Mucosa of rectum (tissue), 2 donors: Measurements from ENCODE around the gene C17orf100.
A peak's percentile ranks its signal among the peaks of the same experiment; 100 is the strongest.
"Not testable (repeated sequence)": the region's sequence is repeated elsewhere in the genome, so short reads cannot be mapped to it uniquely, and the experiment has no call there.

Experiments used
- H3K27ac ChIP-seq, 2 donors: one replicate each; pipeline ENCODE4 v1.7.0; 2013; ENCODE audit warnings: inconsistent platforms in 2 of 2, low read depth in 2 of 2, low read length in 2 of 2
- H3K27me3 ChIP-seq, 2 donors: one replicate each; pipeline ENCODE4 v1.7.0; 2013; ENCODE audit warnings: low read length in 2 of 2; ENCODE audit not compliant: control insufficient read depth in 2 of 2, insufficient read depth in 2 of 2
- H3K36me3 ChIP-seq, 2 donors: one replicate each; pipeline ENCODE4 v1.7.0; 2013; ENCODE audit warnings: low read length in 2 of 2; ENCODE audit not compliant: control insufficient read depth in 2 of 2, insufficient read depth in 2 of 2
- H3K4me1 ChIP-seq, 2 donors: one replicate each; pipeline ENCODE4 v1.7.0; 2013; ENCODE audit warnings: low read length in 2 of 2, mild to moderate bottlenecking in 1 of 2; ENCODE audit not compliant: control insufficient read depth in 2 of 2, insufficient read depth in 2 of 2
- H3K4me3 ChIP-seq, 2 donors: one replicate each; pipeline ENCODE4 v1.7.0; 2013; ENCODE audit warnings: low read length in 2 of 2
- H3K9ac ChIP-seq, 2 donors: one replicate each; pipeline ENCODE4 v1.7.0; 2013; ENCODE audit warnings: low read length in 2 of 2, low read depth in 1 of 2, mild to moderate bottlenecking in 1 of 2
- H3K9me3 ChIP-seq, 2 donors: one replicate each; pipeline ENCODE4 v1.7.0; 2013; ENCODE audit warnings: low read length in 2 of 2; ENCODE audit not compliant: control insufficient read depth in 2 of 2
- donor health status: healthy.
- donor health status: Normal muscosa, but diverticular disease.

C17orf100 gene

DNA sequence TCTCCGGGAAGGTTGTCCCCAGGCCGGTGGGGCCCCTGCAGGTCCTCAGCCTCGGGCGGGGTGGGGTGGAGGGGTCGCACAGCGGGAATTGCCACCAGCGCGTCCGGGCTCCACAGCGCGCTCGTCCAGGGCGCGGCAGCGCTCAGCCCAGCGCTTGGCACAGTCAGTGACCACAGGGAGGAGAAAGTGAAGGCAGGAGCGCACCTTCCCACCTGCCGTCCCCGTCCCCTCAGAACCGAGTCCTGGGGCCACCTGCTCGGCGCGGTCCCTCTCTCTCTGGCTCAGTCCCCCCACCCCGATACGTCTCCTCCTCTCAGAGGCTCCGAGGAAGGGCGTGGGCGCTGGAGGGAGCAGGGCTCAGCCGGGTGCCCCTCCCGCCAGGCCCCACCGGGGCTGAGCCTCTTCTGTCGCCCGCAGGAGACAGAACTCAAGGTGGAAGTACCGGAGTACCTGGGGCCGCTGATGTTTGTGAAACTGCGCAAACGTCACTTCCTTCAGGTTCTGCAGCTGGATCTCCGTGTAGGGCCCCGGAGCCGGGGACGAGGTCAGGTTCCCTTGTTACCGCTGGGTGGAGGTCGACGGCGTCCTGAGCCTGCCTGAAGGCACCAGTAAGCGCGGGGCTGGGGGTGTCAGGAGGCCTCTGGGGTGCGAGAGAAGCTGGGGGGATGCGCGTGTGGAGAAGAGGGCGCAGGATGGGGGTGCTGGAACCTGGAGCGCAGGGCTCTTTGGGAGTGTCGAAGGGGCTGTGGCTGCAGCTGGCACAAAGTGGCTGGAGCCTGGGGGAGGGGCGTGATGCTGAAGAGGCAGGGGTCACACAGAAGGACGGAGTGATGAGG lies 5.5 kb downstream of the C17orf100 start:
- peaks cover 12 to 13% of the 10 kb centered on the region in 2 donors for H3K4me1 ChIP-seq
- H3K4me3 ChIP-seq, result peak overlapping the region; percentile 23 to 42

DNA sequence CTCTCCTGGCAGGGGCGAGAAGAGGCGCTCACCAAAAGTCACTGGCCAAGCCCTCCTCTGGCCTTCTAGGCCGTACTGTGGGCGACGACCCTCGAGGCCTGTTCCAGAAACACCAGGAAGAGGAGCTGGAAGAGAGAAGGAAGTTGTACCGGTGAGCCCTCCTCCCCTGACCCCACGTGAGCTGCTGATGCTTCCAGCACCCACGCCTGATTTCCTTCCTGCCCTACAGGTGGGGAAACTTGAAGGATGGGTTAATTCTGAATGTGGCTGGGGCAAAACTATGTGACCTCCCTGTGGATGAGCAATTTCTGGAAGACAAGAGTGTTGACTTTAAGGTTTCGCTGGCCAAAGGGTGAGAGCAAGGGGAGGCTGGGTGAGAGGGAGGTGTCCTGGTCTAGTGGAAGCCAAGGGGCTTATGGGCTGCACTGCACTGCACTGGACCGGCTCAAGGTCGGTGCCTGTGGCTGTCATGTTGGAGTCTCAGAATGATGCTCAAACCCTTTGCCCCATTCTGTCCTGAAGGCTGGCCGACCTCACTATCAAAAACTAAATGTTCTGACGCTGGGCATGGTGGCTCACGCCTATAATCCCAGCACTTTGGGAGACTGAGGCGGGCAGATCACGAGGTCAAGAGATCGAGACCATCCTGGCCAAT lies 6.2 kb downstream of the C17orf100 start:
- H3K9ac ChIP-seq, result no peak overlapping the region
- H3K27ac ChIP-seq, result no peak overlapping the region
- peaks cover 6 to 7% of the 10 kb centered on the region in 2 donors for H3K4me1 ChIP-seq
- peak overlapping the region; percentile 10 to 42 for H3K4me3 ChIP-seq
- no peaks in the 10 kb centered on the region for H3K9me3 ChIP-seq
- H3K36me3 ChIP-seq, result no peaks in the 10 kb centered on the region
- H3K27me3 ChIP-seq, result peaks cover 6 to 7% of the 10 kb centered on the region in 2 donors

More for the DNA sequence above, 5.5 kb downstream of the C17orf100 start:
- not testable (repeated sequence) for H3K9ac ChIP-seq, H3K9me3 ChIP-seq, H3K27ac ChIP-seq, H3K27me3 ChIP-seq, H3K36me3 ChIP-seq

DNA sequence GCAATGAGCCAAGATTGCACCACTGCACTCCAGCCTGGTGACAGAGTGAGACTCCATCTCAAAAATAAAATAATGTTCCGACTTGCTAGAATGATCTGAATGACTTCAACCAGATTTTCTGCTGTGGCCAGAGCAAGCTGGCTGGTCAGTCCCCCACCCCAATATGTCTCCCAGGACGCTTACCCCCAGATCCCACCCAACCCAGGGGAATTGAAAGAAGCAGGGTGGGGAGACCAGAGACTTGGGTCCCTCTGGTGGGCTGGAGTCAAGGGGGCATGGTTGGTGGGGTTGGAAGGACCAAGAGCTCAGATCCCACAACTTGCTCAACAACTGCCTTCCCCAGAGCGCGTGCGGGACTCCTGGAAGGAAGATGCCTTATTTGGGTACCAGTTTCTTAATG lies 6.8 kb downstream of the C17orf100 start:
- H3K9me3 ChIP-seq, H3K36me3 ChIP-seq, H3K4me3 ChIP-seq, H3K27ac ChIP-seq, H3K27me3 ChIP-seq, H3K9ac ChIP-seq, H3K4me1 ChIP-seq: not testable (repeated sequence)

DNA sequence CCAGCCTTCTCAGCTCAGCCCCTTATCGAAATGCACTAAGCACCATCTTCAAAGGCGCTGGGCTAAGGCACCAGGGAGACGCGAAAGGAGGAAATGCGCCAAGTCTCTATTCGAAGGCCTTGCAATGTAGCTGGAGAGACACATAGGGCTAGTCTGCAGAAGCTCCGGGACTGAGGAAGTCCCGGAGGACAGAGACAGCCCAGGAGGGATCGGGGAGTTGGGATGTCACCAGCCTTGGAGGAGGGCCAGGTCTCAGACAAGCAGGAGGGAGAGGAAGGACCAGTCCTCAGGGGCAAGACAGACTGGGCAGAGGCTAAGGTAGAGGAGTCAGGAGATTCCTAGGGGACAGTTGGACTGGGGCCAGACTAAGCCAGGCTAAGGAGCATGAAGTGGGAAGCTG lies 8.5 kb downstream of the C17orf100 start:
- Histone ChIP-seq H3K27me3 (peaks cover 4 to 5% of the 10 kb centered on the region in 2 donors), H3K4me1 (peaks cover under 1 to 1% of the 10 kb centered on the region in 2 donors), H3K9ac (no peak overlapping the region), H3K4me3 (no peak overlapping the region), H3K9me3 (no peaks in the 10 kb centered on the region), H3K36me3 (no peaks in the 10 kb centered on the region), H3K27ac (no peak overlapping the region)

DNA sequence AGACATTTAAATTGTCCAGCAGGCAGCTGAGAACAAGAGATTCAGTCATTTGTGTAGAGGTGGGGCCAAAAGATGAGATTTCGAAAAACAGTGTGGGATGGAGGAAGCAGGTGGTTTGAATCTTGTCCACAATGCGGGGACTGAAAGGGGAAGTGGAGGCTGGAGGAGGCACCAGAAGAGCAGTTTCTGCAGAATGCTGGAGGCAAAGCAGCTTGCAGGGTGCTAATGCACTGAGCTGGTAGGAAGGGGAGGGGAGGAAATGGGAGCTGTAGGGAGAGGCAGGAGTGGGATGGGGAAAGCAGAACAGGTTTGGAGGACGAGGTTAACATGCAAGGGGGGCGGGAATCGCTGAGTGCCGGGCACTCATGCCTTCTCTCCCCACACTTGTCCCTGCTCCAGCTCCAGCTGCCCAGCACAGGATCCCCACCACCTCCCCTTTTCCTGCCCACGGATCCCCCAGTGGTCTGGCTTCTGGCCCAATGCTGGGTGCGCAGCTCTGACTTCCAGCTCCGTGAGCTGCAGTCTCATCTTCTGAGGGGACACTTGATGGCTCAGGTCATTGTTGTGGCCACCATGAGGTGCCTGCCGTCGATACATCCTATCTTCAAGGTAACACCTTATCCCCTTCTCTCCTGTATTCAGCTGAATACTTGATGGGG lies 9.4 kb downstream of the C17orf100 start:
- Histone ChIP-seq H3K4me1 (no peaks in the 10 kb centered on the region), H3K4me3 (no peak overlapping the region), H3K36me3 (no peaks in the 10 kb centered on the region), H3K27me3 (no peaks in the 10 kb centered on the region), H3K9me3 (no peaks in the 10 kb centered on the region), H3K9ac (no peak overlapping the region), H3K27ac (no peak overlapping the region)

DNA sequence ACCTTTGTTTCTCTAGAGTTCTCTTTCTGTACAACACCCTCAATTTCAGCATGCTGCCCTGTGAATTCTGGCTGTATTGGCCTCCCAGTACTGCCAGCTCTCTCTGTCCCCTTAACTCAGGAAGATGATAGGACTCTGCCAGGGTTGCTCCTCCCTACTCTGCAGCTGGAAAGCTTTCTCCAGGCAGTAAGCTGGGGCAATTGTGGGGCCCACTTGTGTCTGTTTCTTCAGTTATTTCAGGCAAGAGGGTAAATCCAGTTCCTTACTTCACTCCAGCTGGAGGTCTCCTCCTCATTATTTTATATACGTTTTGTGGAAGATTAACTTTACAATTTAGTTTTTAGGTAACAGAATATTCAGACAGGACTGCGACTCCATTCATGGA lies 9.9 kb downstream of the C17orf100 start:
- peaks cover 2 to 3% of the 10 kb centered on the region in 2 donors for H3K4me1 ChIP-seq
- no peak overlapping the region for H3K27ac ChIP-seq
- no peaks in the 10 kb centered on the region for H3K36me3 ChIP-seq
- H3K27me3 ChIP-seq, result no peaks in the 10 kb centered on the region
- H3K9ac ChIP-seq, result no peak overlapping the region
- no peak overlapping the region for H3K4me3 ChIP-seq
- no peaks in the 10 kb centered on the region for H3K9me3 ChIP-seq

DNA sequence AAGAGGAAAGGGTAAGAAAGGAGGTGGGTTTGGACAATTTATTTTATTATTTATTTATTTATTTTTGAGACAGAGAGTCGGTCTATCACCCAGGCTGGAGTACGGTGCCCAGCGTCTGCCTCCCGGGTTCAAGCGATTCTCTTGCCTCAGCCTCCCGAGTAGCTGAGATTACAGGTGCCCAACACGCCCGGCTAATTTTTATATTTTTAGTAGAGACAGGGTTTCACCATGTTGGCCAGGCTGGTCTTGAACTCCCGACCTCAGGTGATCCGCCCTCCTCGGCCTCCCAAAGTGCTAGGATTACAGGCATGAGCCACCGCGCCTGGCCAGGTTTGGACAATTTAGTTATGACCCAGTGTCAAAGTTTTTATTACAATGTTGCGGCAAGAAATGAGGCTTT lies 11.6 kb downstream of the C17orf100 start:
- not testable (repeated sequence) for H3K9ac ChIP-seq, H3K4me1 ChIP-seq, H3K9me3 ChIP-seq, H3K36me3 ChIP-seq, H3K27me3 ChIP-seq, H3K27ac ChIP-seq, H3K4me3 ChIP-seq

DNA sequence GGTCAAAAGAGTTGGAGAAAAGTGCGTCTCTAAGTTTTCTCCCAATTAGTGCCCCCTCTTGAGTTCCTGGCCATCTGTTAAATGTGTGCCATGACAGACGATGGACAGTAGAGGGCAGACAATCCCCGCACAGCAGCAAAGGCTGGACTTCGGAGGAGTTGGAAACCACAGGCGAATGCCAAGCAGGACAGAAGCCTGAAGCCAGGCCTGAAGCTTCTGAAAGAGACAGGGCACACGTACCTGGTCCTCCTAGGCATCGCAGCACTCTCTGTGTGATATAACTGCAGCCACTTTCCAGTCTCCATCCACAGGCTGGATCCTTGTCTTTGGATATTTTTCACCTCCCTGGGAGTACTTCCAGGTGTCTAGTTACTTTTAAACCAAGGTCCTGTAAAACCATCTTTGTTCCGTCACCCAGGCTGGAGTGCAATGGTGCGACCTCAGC lies 14.5 kb downstream of the C17orf100 start:
- H3K4me3 ChIP-seq, result no peak overlapping the region
- H3K9ac ChIP-seq, result no peak overlapping the region
- no peak overlapping the region for H3K27ac ChIP-seq

DNA sequence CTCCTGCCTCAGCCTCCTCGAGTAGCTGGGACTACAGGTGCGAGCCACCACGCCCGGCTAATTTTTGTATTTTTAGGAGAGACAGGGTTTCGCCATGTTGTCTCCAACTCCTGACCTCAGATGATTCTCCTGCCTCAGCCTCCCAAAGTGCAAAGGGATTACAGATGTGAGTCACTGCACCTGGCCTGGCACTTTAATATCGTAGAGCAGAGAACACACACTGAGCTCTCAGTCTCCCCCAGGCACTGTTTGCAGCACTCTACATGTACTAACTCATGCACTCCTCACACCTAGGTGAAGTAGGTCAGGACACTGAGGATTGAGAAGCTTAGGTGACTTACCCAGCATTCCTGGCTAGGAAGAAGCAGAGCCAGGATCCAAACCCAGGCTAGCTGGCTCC lies 15.0 kb downstream of the C17orf100 start:
- H3K9me3 ChIP-seq, result no peaks in the 10 kb centered on the region
- H3K27ac ChIP-seq, result no peak overlapping the region
- H3K4me3 ChIP-seq, result no peak overlapping the region
- H3K9ac ChIP-seq, result no peak overlapping the region
- no peaks in the 10 kb centered on the region for H3K36me3 ChIP-seq
- H3K4me1 ChIP-seq, result peaks cover 2 to 3% of the 10 kb centered on the region in 2 donors
- no peaks in the 10 kb centered on the region for H3K27me3 ChIP-seq

More for the DNA sequence above, 14.5 kb downstream of the C17orf100 start:
- Histone ChIP-seq H3K27me3 (no peaks in the 10 kb centered on the region), H3K4me1 (peaks cover 2 to 3% of the 10 kb centered on the region in 2 donors), H3K36me3 (no peaks in the 10 kb centered on the region), H3K9me3 (no peaks in the 10 kb centered on the region)

DNA sequence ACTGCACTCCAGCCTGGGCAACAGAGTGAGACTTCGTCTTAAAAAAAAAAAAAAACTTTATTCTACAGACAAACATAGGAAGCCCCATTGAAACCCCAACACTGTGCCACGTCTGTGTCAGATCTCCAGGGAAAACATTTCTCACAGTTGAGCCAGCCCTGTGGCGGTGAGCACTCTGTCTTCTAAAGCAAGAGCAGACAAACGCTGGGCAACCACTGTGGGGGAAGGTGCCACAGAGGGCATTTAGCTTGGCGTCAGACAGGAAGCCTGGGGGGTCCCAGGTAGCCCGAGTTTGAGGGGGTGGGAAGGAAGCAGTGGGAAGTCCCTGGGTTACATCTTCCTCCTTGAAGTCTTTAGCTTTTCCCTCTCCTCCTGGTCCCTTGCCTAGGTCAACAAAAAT lies 16.0 kb downstream of the C17orf100 start:
- H3K36me3 ChIP-seq, result no peaks in the 10 kb centered on the region
- H3K27ac ChIP-seq, result no peak overlapping the region

More for the DNA sequence above, 16.0 kb downstream of the C17orf100 start:
- Histone ChIP-seq H3K4me3 (no peak overlapping the region), H3K27me3 (no peaks in the 10 kb centered on the region), H3K9ac (no peak overlapping the region), H3K9me3 (no peaks in the 10 kb centered on the region), H3K4me1 (peaks cover 2 to 3% of the 10 kb centered on the region in 2 donors)
